Gastrocnemius medialis (tissue), 4 donors: Measurements from ENCODE around the gene DNAH17. TPM values are rescaled to one million over a fixed set of nuclear protein-coding genes. Genes with fewer than 3 reads are reported as not detected.

ENCODE experiments used
- ATAC-seq, 2 donors: fragments of 150-250 bp; one replicate each; pipeline ENCODE4 v1.9.1; 2016
- DNase-seq, 2 donors: peaks; one replicate each; pipeline ENCODE4 v3.0.0-alpha.2; 2019
- H3K27ac ChIP-seq, 4 donors: fragments of 200-600 bp; sonication (generic); 1 replicate in 1 of 4; 2 replicates in 3 of 4; pipeline ENCODE4 v1.5.1; 2016 to 2018; ENCODE audit warnings: mild to moderate bottlenecking in 2 of 4, moderate library complexity in 1 of 4
- H3K27me3 ChIP-seq, 3 donors: fragments of 200-600 bp; sonication (generic) in 2 of 3; 1 replicate in 1 of 3; 2 replicates in 2 of 3; pipeline versions ENCODE4 v1.5.1 to v1.6.0; 2016 to 2019; ENCODE audit warnings: mild to moderate bottlenecking in 1 of 3, moderate library complexity in 1 of 3
- H3K36me3 ChIP-seq, 2 donors: fragments of 200-600 bp; sonication (generic) in 1 of 2; one replicate each; pipeline ENCODE4 v1.5.1; 2017 to 2018
- H3K4me1 ChIP-seq, 2 donors: fragments of 200-600 bp; sonication (generic) in 1 of 2; one replicate each; pipeline ENCODE4 v1.5.1; 2016 to 2017; ENCODE audit warnings: mild to moderate bottlenecking in 2 of 2
- H3K4me3 ChIP-seq, 4 donors: fragments of 200-600 bp; sonication (generic) in 3 of 4; 1 replicate in 1 of 4; 2 replicates in 3 of 4; pipeline ENCODE4 v1.5.1; 2016 to 2019; ENCODE audit warnings: mild to moderate bottlenecking in 2 of 4
- H3K9me3 ChIP-seq, 3 donors: fragments of 200-600 bp; sonication (generic) in 2 of 3; 1 replicate in 1 of 3; 2 replicates in 2 of 3; pipeline ENCODE4 v1.5.1; 2016 to 2019
- POLR2A ChIP-seq, 2 donors: fragments of 450-650 bp; IDR thresholded peaks; one replicate each; pipeline ENCODE4 v1.6.1; 2017; ENCODE audit warnings: antibody characterized with exemption in 2 of 2, mild to moderate bottlenecking in 2 of 2, moderate library complexity in 2 of 2
- in situ Hi-C, 4 donors: fragments of 200-750 bp; cut with MboI; loops; one replicate each; pipeline versions ENCODE4 v1.15.0 to v1.8.0; 2017; ENCODE audit warnings: low sequenced_read_pairs in 4 of 4
- intact Hi-C: fragments of 100-400 bp; cut with DNase I; formaldehyde crosslinking; loops from one replicate; pipeline ENCODE4 v1.15.1; 2023; ENCODE audit warnings: low total_unique reads
- total RNA-seq, 4 donors: library from RNA; depleted of rRNA; stranded (reverse); fragments of >200 nt; gene quantifications; one replicate each; pipeline versions ENCODE4 v1.1.0 to v1.2.3, GENCODE V29; 2016
- TF ChIP-seq, protein P1 (sequence below), 5 experiments: fragments of 450-650 bp in 3 of 5; fragments of 200-600 bp in 2 of 5; sonication (generic) in 2 of 5; IDR thresholded peaks in 4 of 5; conservative IDR thresholded peaks in 1 of 5; 1 replicate in 4 of 5; 2 replicates in 1 of 5; pipeline ENCODE4 v1.5.1; 2016 to 2019; ENCODE audit warnings: antibody characterized with exemption in 5 of 5, mild to moderate bottlenecking in 3 of 5, moderate library complexity in 3 of 5

DNAH17 gene
- total RNA-seq, 4 donors from 2014 or later = 0.56 TPM; not detected in 3

GRCh38 chr17:78532311-78532710 is 44.9 kb downstream of the DNAH17 start:
- DNase-seq (no peak), ATAC-seq (no peak)
- no peak for TF ChIP-seq POLR2A (IDR thresholded peaks at IDR 0.05)
- TF ChIP-seq, protein P1, sequence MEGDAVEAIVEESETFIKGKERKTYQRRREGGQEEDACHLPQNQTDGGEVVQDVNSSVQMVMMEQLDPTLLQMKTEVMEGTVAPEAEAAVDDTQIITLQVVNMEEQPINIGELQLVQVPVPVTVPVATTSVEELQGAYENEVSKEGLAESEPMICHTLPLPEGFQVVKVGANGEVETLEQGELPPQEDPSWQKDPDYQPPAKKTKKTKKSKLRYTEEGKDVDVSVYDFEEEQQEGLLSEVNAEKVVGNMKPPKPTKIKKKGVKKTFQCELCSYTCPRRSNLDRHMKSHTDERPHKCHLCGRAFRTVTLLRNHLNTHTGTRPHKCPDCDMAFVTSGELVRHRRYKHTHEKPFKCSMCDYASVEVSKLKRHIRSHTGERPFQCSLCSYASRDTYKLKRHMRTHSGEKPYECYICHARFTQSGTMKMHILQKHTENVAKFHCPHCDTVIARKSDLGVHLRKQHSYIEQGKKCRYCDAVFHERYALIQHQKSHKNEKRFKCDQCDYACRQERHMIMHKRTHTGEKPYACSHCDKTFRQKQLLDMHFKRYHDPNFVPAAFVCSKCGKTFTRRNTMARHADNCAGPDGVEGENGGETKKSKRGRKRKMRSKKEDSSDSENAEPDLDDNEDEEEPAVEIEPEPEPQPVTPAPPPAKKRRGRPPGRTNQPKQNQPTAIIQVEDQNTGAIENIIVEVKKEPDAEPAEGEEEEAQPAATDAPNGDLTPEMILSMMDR (IDR thresholded peaks at IDR 0.05 in 4 of 5, conservative IDR thresholded peaks at IDR 0.05 in 1 of 5) = no peak
- H3K36me3 ChIP-seq = no peaks in the 10 kb centered on the region
- no peak overlapping the region for H3K4me3 ChIP-seq
- no peaks in the 10 kb centered on the region for H3K27me3 ChIP-seq
- H3K4me1 ChIP-seq = no peaks in the 10 kb centered on the region
- intact Hi-C loops (no loop called here), in situ Hi-C loops (no loop called here)
- H3K27ac ChIP-seq = no peak overlapping the region
- H3K9me3 ChIP-seq = no peaks in the 10 kb centered on the region

GRCh38 chr17:78530675-78531074 is 46.5 kb downstream of the DNAH17 start:
- intact Hi-C loops = no loop called here

DNA sequence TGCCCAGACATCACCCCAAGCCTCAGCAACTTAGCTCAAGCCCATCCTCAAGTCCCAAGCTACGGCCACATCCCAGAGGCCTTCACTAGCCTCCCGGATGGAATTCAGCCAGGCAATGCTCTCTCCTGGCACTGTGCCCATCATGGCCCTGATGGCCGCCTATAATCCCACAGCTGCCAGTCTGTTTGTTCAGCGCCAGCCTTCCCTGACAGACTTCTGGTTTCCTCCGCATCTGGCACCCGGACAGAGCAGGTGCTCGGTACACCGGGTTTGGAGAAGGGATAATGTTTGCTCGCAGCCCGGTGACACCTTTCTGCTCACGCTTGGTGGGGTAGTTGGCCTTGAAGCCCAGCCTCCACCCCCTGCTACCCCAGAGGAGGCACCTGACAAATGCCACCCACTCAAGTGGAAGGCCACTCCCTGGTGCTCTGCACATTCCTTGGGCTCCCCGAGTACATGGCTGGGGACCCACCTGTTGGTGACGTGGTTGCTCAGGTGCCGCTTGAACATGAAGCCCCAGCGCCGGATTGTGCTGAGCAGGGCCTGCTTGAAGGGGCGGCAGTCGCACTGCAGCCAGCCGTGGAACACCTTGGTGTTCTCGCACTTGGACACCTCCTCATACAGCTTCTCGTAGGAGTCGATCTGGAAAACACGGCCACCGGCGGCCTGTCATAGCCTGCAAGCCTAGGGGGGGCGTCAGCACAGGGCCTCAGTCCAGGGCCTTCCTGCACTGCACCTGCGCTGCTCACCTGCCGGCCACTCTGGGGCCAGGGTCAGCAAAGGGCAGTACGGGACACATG is 47.1 kb downstream of the DNAH17 start:
- H3K4me3 ChIP-seq = no peak overlapping the region
- H3K36me3 ChIP-seq = no peaks in the 10 kb centered on the region
- intact Hi-C loops = no loop called here
- no peak overlapping the region for H3K27ac ChIP-seq
- DNase-seq (no peak), ATAC-seq (no peak)
- in situ Hi-C loops = no loop called here
- no peaks in the 10 kb centered on the region for H3K4me1 ChIP-seq
- no peaks in the 10 kb centered on the region for H3K9me3 ChIP-seq
- H3K27me3 ChIP-seq = no peaks in the 10 kb centered on the region
- no peak for TF ChIP-seq POLR2A (IDR thresholded peaks at IDR 0.05)
- TF ChIP-seq, protein P1 (IDR thresholded peaks at IDR 0.05 in 4 of 5, conservative IDR thresholded peaks at IDR 0.05 in 1 of 5) = no peak

More at GRCh38 chr17:78530675-78531074, 46.5 kb downstream of the DNAH17 start:
- in situ Hi-C loops = no loop called here
- DNase-seq = no peak
- Histone ChIP-seq H3K36me3 (no peaks in the 10 kb centered on the region), H3K27ac (no peak overlapping the region), H3K4me3 (no peak overlapping the region), H3K4me1 (no peaks in the 10 kb centered on the region), H3K9me3 (no peaks in the 10 kb centered on the region), H3K27me3 (no peaks in the 10 kb centered on the region)
- ATAC-seq = no peak
- TF ChIP-seq POLR2A (IDR thresholded peaks at IDR 0.05) = no peak
- TF ChIP-seq, protein P1 (IDR thresholded peaks at IDR 0.05 in 4 of 5, conservative IDR thresholded peaks at IDR 0.05 in 1 of 5) = no peak

DNA sequence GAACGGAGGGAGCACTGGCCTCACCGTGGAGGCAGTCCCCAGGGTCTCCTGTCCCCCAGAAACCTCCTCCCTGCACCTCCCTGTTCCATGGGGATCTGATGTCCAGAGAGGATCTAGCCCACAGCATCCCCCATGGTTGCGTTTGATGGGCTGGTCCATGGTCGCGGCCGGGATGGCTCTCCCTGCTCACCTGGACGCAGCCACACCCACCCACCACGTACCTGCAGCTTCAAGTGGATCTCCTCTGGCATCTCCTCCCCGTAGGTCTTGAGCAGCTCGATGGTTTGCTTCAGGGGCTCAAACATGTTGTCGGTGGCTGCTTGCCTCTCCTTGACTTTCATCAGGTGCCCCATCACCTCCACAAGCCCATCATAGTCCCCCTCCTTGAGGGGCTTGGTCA is 47.9 kb downstream of the DNAH17 start:
- no peaks in the 10 kb centered on the region for H3K4me1 ChIP-seq
- ATAC-seq = no peak
- H3K27ac ChIP-seq = no peak overlapping the region
- H3K9me3 ChIP-seq = no peaks in the 10 kb centered on the region
- intact Hi-C loops (no loop called here), in situ Hi-C loops (no loop called here)
- no peaks in the 10 kb centered on the region for H3K27me3 ChIP-seq
- TF ChIP-seq, protein P1 (IDR thresholded peaks at IDR 0.05 in 4 of 5, conservative IDR thresholded peaks at IDR 0.05 in 1 of 5) = no peak
- no peak for TF ChIP-seq POLR2A (IDR thresholded peaks at IDR 0.05)
- DNase-seq = no peak
- H3K4me3 ChIP-seq = no peak overlapping the region
- H3K36me3 ChIP-seq = no peaks in the 10 kb centered on the region
